ENCODE data around the gene CACNA1C. TPM values are rescaled to one million over a fixed set of nuclear protein-coding genes. Genes with fewer than 3 reads are reported as not detected.

The CACNA1C gene
- total RNA-seq, 1 donor from 2014 or later, result not detected

- no peak for DNase-seq (ENCODE audit: low read depth)
Observed at GRCh38 chr12:2651068-2651965, 598.5 kb downstream of the CACNA1C start.

GRCh38 chr12:2652011-2652400 is 599.2 kb downstream of the CACNA1C start:
- DNase-seq (ENCODE audit: low read depth), result no peak

GRCh38 chr12:2652401-2653081 is 599.8 kb downstream of the CACNA1C start:
- no peak for DNase-seq (ENCODE audit: low read depth)

GRCh38 chr12:2653461-2653965 is 600.7 kb downstream of the CACNA1C start:
- DNase-seq (ENCODE audit: low read depth), result no peak

GRCh38 chr12:2654311-2654710 is 601.5 kb downstream of the CACNA1C start:
- DNase-seq (ENCODE audit: low read depth), result no peak

- no peak for DNase-seq (ENCODE audit: low read depth)
Observed at GRCh38 chr12:2654741-2655140, 602.0 kb downstream of the CACNA1C start.

- no peak for DNase-seq (ENCODE audit: low read depth)
Observed at GRCh38 chr12:2662524-2662923, 609.7 kb downstream of the CACNA1C start.

GRCh38 chr12:2664721-2665577 is 612.2 kb downstream of the CACNA1C start:
- DNase-seq (ENCODE audit: low read depth), result no peak

- no peak for DNase-seq (ENCODE audit: low read depth)
Observed at GRCh38 chr12:2666411-2666810, 613.6 kb downstream of the CACNA1C start.

GRCh38 chr12:2666846-2667245 is 614.1 kb downstream of the CACNA1C start:
- no peak for DNase-seq (ENCODE audit: low read depth)

GRCh38 chr12:2667716-2668440 is 615.1 kb downstream of the CACNA1C start:
- DNase-seq (ENCODE audit: low read depth), result no peak

- no peak for DNase-seq (ENCODE audit: low read depth)
Observed at GRCh38 chr12:2668816-2669215, 616.0 kb downstream of the CACNA1C start.

GRCh38 chr12:2669560-2669959 is 616.8 kb downstream of the CACNA1C start:
- no peak for DNase-seq (ENCODE audit: low read depth)

GRCh38 chr12:2672863-2673262 is 620.1 kb downstream of the CACNA1C start:
- DNase-seq (ENCODE audit: low read depth), result no peak

- DNase-seq (ENCODE audit: low read depth), result no peak
Observed at GRCh38 chr12:2673966-2674810, 621.4 kb downstream of the CACNA1C start.

GRCh38 chr12:2675776-2676175 is 623.0 kb downstream of the CACNA1C start:
- DNase-seq (ENCODE audit: low read depth), result no peak

- DNase-seq (ENCODE audit: low read depth), result no peak
Observed at GRCh38 chr12:2677142-2677880, 624.5 kb downstream of the CACNA1C start.

GRCh38 chr12:2678426-2678825 is 625.6 kb downstream of the CACNA1C start:
- no peak for DNase-seq (ENCODE audit: low read depth)

All from myocyte (in vitro differentiated cells).